ENCODE data around the gene GCNT1.
"Not testable (repeated sequence)": the region's sequence is repeated elsewhere in the genome, so short reads cannot be mapped to it uniquely, and the experiment has no call there.

The GCNT1 gene

GRCh38 chr9:76444322-76444929, 14.6 kb upstream of the GCNT1 start:
- no peak for DNase-seq

DNA sequence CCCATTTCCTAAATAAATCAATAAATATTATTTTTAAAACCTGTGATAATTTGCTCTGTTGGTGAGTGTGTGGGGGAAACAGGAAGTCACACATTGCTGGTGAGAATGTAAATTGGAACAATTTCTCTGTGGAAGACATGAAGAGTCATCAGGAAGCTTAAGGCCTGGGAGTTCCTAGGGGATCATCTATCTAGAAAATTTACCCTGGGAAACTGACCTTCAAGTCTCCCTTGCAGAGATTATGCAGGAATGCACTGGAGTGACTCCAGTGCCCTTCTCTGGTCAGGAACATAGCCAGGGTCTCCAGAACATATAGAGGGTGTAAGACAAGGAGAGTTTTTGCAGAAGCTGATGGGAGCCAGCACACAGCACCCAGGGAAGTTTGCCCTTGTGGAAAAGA, 13.0 kb upstream of the GCNT1 start:
- DNase-seq = no peak

DNA sequence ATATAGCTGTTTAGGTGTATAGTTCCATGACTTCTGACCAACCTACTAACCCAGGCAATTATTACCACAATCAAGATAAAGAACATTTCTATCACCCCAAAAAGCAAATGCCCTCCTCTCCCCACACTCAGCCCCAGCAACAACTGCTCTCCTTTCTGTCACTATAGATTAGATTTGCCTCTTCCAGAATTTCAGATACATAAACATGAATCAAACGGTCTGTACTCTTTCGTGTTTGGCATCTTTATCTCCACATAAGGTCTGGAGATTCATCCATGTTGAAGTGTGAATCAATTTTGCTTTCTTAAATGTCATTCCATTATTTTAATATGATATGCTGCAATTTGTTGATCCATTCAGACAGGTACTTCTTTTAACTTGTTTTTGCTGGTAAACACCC, 10.5 kb upstream of the GCNT1 start:
- DNase-seq = no peak

GRCh38 chr9:76451234-76451633, 7.7 kb upstream of the GCNT1 start:
- no peak for DNase-seq

GRCh38 chr9:76452839-76453238, 6.1 kb upstream of the GCNT1 start:
- no peak for DNase-seq

- DNase-seq = no peak
These were observed 5.2 kb upstream of the GCNT1 start for GRCh38 chr9:76453785-76454184.

DNA sequence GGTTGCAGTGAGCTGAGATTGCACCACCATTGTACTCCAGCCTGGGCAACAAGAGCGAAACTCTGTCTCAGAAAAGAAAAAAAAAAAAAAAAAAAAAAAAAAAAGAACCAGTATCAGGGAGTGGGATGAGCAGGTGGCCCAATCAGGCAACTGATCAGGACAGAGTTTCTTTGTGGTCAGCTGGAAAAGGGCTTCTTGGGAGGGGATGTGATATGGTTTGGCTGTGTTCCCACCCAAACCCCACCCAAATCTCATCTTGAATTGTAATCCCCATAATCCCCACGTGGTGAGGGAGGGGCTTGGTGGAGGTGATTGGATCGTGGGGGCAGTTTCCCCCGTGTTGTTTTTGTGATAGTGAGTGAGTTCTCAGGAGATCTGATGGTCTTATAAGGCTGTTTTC, 4.7 kb upstream of the GCNT1 start:
- no peak for DNase-seq

DNA sequence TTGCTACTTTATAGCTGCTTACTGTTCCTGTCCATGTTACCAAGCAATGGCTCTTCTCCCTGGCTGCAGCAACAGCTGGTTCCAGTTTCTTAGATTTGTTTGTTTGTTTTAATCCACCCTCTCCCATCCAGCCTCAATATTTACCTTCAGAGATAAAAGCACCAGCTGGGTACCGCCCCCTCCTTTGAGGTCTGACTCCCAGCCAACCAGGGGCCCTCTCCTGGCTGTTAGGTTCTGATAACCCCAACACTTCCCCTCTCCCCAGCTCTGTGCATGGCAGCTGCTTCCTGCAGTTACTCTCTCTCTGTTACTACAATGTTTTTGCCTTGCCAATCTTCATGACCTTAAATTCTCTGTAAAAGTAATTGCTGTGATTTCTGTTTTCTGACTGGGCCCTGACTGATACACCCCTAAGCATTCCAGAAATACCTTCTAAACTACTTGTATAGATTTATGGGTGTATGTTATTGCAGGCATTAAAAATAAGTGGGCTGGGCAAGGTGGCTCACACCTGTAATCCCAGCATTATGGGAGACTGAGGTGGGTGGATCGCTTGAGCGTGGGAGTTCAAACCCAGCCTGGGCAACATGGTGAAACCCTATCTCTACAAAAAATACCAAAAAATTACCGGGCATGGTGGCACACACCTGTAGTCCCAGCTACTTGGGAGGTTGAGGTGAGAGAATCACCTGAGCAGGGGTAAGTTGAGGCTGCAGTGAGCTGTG, 2.6 kb upstream of the GCNT1 start:
- no peak for DNase-seq

DNA sequence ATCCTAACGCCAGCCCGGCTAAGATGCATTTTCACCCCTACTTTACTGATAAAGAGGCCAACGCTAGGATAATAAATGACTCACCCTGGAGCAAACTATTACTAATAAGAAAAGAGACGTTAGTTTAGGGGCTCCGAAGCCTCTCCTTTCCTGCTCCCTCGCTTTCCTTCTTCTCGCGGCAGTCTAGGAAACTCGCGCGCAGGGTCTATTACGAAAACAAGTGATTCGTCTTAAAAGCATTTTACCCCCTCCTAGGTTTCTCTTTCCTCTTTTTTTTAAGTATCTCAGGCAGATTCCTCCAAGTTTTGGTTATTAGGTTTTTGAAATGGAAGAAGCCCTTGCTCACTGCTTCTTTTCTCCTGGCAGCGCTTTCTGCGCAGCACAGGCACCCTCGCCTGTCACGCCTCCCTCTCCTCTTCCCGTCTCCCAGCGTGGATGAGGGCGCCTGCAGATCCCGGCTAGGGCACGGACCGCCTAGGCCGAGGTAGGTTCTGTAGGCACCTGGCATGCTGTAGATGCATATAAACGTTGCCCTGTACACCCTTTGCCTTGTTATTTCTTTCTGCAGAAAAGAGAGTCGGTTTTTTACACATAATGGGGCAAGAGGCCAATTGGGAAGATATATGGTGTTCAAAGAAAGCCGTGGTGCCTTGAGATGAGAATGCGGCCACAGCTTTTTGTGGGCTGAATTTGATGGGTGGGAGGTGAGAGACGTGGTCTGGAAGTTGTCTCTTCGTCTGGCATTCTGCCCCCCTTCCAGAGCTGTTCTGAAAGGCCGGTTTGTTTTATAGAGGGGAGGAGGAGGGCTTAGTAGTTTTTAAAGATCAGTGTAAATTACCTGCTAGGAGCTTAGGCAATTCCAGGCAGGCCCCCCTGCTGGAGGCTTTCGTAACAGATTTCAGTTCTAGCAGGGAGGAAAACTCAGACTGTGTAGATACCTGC, 983 bp downstream of the GCNT1 start:
- DNase-seq = peak; percentile 36

DNA sequence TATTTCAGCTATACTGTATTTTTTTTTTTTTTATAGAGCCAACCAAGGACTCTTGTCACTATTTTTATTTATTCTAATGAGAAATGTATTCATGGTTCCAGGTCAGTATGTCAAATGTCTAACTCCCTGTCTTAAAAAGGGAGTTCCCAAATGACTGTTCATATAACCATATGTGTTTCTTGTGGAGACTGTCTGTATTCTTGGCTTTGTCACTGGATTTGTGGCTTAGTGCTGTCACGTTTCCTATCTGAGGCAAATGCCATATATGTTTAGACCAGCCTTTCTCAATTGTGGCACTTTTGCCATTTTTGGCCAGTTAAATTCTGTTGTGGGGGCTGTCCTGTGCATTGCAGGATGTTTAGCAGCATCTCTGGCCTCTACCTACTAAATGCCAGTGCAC, 3.1 kb downstream of the GCNT1 start:
- no peak for DNase-seq

GRCh38 chr9:76463211-76463610, 4.2 kb downstream of the GCNT1 start:
- DNase-seq = no peak

- DNase-seq = no peak
These were observed 5.7 kb downstream of the GCNT1 start for GRCh38 chr9:76464706-76465105.

GRCh38 chr9:76465442-76466298, 6.7 kb downstream of the GCNT1 start:
- no peak for DNase-seq

GRCh38 chr9:76466299-76466605, 7.3 kb downstream of the GCNT1 start:
- DNase-seq = no peak

GRCh38 chr9:76474419-76474818, 15.4 kb downstream of the GCNT1 start:
- DNase-seq = no peak

DNA sequence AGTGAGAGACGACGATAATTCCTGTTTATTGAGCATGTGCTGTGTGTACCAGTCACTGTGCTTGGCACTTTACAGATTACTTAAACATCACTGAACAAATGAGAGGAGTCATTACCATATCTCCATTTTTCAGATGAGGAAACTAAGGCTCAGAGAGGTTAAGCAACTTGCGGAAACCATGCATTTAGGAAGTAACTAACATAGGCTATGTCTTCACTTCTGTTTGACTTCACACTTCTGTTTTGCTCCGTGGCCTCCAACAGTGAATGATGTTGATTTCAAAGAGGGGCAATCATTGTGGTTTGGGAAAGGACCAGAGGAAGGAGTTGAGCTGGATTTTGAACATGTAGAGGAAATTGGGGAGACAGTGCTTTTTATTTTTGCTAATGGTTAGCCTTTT, 16.7 kb downstream of the GCNT1 start:
- no peak for DNase-seq

DNA sequence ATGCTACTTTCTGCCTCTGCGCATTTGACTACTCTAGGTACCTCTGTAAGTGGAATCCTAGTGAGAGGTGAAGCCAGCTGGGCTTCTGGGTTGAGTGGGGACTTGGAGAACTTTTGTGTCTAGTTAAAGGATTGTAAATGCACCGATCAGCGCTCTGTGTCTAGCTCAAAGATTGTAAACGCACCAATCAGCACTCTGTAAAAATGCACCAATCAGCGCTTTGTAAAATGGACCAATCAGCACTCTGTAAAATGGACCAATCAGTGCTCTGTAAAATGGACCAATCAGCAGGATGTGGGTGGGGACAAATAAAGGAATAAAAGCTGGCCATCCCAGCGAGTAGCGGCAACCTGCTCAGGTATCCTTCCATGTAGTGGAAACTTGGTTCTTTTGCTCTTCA, 18.8 kb downstream of the GCNT1 start:
- not testable (repeated sequence) for DNase-seq

DNA sequence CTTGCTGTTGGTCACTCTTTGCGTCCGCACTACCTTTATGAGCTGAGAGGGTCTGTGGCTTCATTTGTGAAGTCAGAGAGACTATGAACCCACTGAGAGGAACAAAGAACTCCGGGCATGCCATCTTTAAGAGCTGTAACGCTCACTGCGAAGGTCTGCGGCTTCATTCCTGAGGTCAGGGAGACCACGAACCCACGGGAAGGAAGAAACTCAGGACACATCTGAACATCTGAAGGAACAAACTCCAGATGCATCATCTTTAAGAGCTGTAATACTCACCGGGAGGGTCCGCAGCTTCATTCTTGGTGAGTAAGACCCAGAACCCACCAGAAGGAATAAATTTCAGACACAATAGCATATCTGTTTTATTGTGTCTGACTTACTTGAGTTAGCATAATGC, 19.2 kb downstream of the GCNT1 start:
- no peak for DNase-seq

DNA sequence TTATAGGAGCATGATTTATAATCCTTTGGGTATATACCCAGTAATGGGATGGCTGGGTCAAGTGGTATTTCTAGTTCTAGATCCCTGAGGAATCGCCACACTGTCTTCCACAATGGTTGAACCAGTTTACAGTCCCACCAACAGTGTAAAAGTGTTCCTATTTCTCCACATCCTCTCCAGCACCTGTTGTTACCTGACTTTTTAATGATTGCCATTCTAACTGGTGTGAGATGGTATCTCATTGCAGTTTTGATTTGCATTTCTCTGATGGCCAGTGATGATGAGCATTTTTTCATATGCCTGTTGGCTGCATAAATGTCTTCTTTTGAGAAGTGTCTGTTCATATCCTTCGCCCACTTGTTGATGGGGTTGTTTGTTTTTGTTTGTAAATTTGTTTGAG, 20.4 kb downstream of the GCNT1 start:
- DNase-seq = not testable (repeated sequence)

GRCh38 chr9:76486151-76486550, 27.2 kb downstream of the GCNT1 start:
- no peak for DNase-seq

GRCh38 chr9:76490249-76490990, 31.4 kb downstream of the GCNT1 start:
- no peak for DNase-seq

DNA sequence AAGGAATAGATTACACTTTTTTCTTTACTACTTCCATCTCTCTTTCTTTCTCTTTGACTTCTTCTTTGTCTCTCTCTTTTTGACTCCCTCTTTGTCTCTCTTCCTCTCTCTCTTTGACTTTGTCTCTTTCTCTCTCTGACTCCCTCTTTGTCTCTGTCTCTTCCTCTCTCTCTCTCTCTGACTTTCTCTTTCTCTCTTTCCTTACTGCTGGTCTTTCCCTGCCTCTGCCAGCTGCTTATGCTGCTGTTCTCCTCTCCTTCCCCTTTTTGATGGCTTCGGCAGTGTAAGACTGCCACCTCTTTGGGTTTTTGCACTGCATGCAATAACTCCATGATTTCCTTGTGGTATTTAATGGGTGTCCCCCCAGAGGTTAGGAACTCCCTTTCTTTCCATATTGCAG, 32.1 kb downstream of the GCNT1 start:
- not testable (repeated sequence) for DNase-seq
